Neural crest cell (in vitro differentiated cells): ENCODE measurements around the gene SMKR1. TPM values are rescaled to one million over a fixed set of nuclear protein-coding genes. Genes with fewer than 3 reads are reported as not detected.

Source experiments
- DNase-seq: peaks from one replicate; pipeline ENCODE4 v3.0.0; 2021; ENCODE audit warnings: low read depth, mixed read lengths, low spot score
- H3K27ac Mint-ChIP-seq: one replicate; pipeline ENCODE4 v1.8.0; 2021; ENCODE audit warnings: mild to moderate bottlenecking, mixed read lengths; ENCODE audit not compliant: unreplicated experiment
- H3K27me3 Mint-ChIP-seq: 2 replicates; pipeline ENCODE4 v1.8.0; 2021; ENCODE audit warnings: low read depth, mild to moderate bottlenecking, mixed read lengths
- H3K36me3 Mint-ChIP-seq: 2 replicates; pipeline ENCODE4 v1.8.0; 2021; ENCODE audit warnings: low read depth, mild to moderate bottlenecking, mixed read lengths
- H3K4me1 Mint-ChIP-seq: 2 replicates; pipeline ENCODE4 v1.8.0; 2021; ENCODE audit warnings: mixed read lengths
- H3K4me3 Mint-ChIP-seq: one replicate; pipeline ENCODE4 v1.8.0; 2021; ENCODE audit warnings: mild to moderate bottlenecking, mixed read lengths
- H3K9me3 Mint-ChIP-seq: 2 replicates; pipeline ENCODE4 v1.8.0; 2021; ENCODE audit warnings: mixed read lengths
- total RNA-seq: library from RNA; stranded (reverse); gene quantifications from 2 replicates; pipeline ENCODE4 v1.2.1, GENCODE V29; 2021
- TF ChIP-seq, protein P1 (sequence below): fragments of 200-600 bp; sonication (generic); conservative IDR thresholded peaks from 2 replicates; pipeline ENCODE4 v1.5.0; 2021; ENCODE audit warnings: antibody characterized with exemption, mild to moderate bottlenecking

Gene SMKR1
- total RNA-seq, 1 donor from 2014 or later = 2.5 TPM

DNA sequence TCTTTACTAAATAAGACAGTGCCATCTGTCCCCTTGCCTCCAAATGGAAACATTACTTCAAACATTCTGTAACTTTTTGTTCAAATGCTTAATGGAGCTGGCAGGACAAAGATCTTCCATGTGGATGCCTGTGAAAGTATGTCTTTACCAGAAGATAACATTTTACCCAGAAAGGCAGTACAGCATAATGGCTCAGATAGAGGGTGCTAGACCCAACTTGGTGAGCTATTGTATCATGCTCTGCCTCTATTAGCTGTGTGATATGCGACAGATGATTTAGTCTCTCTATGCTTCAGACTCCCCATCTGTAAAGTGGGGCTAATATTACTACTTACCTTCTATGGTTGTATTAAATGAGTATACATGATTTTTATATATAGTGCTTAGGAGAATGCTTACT lies 8.8 kb upstream of the SMKR1 start:
- H3K4me1 Mint-ChIP-seq = no peaks in the 10 kb centered on the region
- peaks cover 8% of the 10 kb centered on the region for H3K36me3 Mint-ChIP-seq
- TF ChIP-seq, protein P1, sequence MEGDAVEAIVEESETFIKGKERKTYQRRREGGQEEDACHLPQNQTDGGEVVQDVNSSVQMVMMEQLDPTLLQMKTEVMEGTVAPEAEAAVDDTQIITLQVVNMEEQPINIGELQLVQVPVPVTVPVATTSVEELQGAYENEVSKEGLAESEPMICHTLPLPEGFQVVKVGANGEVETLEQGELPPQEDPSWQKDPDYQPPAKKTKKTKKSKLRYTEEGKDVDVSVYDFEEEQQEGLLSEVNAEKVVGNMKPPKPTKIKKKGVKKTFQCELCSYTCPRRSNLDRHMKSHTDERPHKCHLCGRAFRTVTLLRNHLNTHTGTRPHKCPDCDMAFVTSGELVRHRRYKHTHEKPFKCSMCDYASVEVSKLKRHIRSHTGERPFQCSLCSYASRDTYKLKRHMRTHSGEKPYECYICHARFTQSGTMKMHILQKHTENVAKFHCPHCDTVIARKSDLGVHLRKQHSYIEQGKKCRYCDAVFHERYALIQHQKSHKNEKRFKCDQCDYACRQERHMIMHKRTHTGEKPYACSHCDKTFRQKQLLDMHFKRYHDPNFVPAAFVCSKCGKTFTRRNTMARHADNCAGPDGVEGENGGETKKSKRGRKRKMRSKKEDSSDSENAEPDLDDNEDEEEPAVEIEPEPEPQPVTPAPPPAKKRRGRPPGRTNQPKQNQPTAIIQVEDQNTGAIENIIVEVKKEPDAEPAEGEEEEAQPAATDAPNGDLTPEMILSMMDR = no peak
- no peak for DNase-seq
- no peaks in the 10 kb centered on the region for H3K27me3 Mint-ChIP-seq
- H3K4me3 Mint-ChIP-seq = no peak overlapping the region
- H3K9me3 Mint-ChIP-seq = no peaks in the 10 kb centered on the region
- H3K27ac Mint-ChIP-seq = no peak overlapping the region

DNA sequence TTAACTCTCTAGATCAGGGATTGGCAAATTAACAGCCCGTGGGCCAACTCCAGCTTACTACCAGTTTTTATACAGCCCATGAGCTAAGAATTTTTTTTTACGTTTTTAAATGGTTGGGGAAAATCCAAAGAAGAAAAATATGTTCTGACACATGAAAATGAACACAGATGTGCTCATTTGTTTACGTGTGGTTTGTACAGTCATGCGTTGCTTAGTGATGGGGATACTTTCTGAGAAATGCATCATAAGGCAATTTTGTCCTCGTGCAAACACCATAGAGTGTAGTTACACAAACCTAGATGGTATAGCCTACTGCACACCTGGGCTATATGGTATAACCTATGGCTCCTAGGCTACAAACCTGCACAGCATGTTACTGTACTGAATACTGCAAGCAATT lies 8.3 kb upstream of the SMKR1 start:
- no peaks in the 10 kb centered on the region for H3K27me3 Mint-ChIP-seq
- no peaks in the 10 kb centered on the region for H3K9me3 Mint-ChIP-seq
- H3K27ac Mint-ChIP-seq = no peak overlapping the region
- no peak overlapping the region for H3K4me3 Mint-ChIP-seq
- H3K36me3 Mint-ChIP-seq = peaks cover 4% of the 10 kb centered on the region
- no peak for DNase-seq
- H3K4me1 Mint-ChIP-seq = no peaks in the 10 kb centered on the region
- TF ChIP-seq, protein P1 = no peak

DNA sequence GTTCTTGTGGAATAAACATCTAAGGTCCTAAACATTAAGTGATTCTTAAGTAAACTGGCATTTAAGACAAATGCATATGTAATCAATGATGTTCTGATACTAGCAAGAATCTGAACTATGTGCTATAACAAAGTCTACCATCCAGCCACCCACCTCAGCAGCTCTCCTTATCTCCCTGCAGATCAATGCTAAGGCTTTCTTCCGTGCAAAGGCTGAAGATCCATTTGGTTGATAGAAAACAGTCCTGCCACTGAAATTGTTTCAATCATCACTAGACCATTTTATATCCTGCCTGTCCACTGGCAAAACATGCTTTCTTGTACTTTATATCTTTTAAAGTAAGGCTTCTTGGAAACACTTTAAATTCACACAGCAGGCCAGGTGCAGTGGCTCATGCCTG lies 6.3 kb upstream of the SMKR1 start:
- TF ChIP-seq, protein P1 = no peak
- Mint-ChIP-seq H3K27me3 (peaks cover 3% of the 10 kb centered on the region), H3K36me3 (peaks cover 4% of the 10 kb centered on the region), H3K4me3 (no peak overlapping the region), H3K9me3 (no peaks in the 10 kb centered on the region), H3K4me1 (no peaks in the 10 kb centered on the region), H3K27ac (no peak overlapping the region)
- no peak for DNase-seq

DNA sequence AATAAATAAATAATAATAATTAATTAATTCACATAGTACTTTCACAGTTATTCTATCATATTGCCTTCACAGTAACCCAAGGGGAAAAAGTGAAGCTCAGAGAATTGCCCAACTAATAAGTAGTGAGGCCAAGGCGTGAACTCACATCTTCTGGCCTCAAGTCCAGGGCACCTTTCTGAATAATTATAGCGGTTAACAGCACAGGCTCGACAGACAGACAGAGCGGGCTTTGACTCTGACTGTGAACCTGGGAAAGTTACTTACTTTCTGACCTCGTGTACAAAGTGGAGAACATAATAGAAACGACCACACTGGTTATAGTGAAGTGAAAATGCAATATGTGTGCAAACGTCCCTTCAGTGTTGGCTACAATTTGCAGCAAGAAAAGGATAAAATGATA lies 5.7 kb upstream of the SMKR1 start:
- H3K27ac Mint-ChIP-seq = no peak overlapping the region
- no peak for DNase-seq
- TF ChIP-seq, protein P1 = no peak
- peaks cover 9% of the 10 kb centered on the region for H3K27me3 Mint-ChIP-seq
- no peaks in the 10 kb centered on the region for H3K9me3 Mint-ChIP-seq
- H3K36me3 Mint-ChIP-seq = peaks cover 4% of the 10 kb centered on the region
- no peak overlapping the region for H3K4me3 Mint-ChIP-seq
- H3K4me1 Mint-ChIP-seq = no peaks in the 10 kb centered on the region

DNA sequence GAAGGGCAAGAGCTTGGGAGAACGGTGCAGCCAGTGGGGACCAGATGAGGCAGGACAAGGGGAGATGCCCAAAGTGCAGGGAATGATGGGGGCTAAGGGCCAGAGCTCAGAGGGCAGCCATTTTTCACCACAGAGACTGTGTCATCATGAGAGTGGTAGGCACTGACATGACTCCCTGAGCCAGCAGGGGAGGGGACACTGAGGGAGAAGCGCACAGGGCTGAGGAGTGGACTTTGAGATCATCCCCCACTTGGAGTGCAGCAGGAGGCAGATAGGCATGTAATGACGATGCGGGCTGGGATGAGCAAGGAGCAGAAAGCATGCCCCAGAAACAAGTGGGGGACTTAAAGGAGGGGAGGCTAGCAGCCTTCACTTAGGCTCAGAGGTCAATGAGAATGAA lies 5.2 kb upstream of the SMKR1 start:
- peaks cover 9% of the 10 kb centered on the region for H3K27me3 Mint-ChIP-seq
- H3K9me3 Mint-ChIP-seq = no peaks in the 10 kb centered on the region
- H3K27ac Mint-ChIP-seq = peak overlapping the region; percentile 7
- no peak for DNase-seq
- no peak overlapping the region for H3K4me3 Mint-ChIP-seq
- peaks cover 4% of the 10 kb centered on the region for H3K36me3 Mint-ChIP-seq
- no peaks in the 10 kb centered on the region for H3K4me1 Mint-ChIP-seq
- TF ChIP-seq, protein P1 = no peak

DNA sequence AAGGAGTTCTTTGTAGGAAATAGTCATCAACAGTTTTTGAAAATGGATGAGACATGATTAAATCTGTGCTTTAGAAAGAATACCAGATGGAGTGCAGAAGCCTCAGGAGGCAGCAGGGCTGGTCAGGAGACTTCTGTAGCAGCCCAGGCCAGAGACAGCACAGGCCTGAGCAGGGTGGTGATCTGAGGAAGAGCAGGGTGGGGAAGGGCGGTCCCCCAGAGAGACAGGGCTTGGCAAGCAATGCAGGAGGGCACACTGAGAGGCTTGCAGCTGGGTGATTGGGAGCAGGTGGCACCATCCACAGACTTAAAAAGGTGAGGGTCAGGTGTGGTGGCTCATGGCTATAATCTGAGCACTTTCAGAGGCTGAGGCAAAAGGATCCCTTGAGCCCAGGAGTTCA lies 4.3 kb upstream of the SMKR1 start:
- peaks cover 9% of the 10 kb centered on the region for H3K27me3 Mint-ChIP-seq
- no peaks in the 10 kb centered on the region for H3K9me3 Mint-ChIP-seq
- no peak overlapping the region for H3K27ac Mint-ChIP-seq
- H3K36me3 Mint-ChIP-seq = no peaks in the 10 kb centered on the region
- no peak overlapping the region for H3K4me3 Mint-ChIP-seq
- TF ChIP-seq, protein P1 = no peak
- H3K4me1 Mint-ChIP-seq = peaks cover under 1% of the 10 kb centered on the region
- no peak for DNase-seq
